ENCODE data around the gene TPR. TPM values are rescaled to one million over a fixed set of nuclear protein-coding genes. Genes with fewer than 3 reads are reported as not detected.
A peak's percentile ranks its signal among the peaks of the same experiment; 100 is the strongest.

TPR gene
- polyA plus RNA-seq, 1 of the 3 experiments (the other 2 are of a cell fraction) = 37.5 TPM

- DNase-seq = no peak
- H4K20me1 ChIP-seq (ENCODE audit: insufficient read depth) = no peaks in the 10 kb centered on the region
- peaks cover 5% of the 10 kb centered on the region for H3F3A ChIP-seq (replicated peaks; ENCODE audit: insufficient read depth)
- ChIA-PET POLR2A (no interaction called here), CTCF (no interaction called here)
- no peaks in the 10 kb centered on the region for H3K9me2 ChIP-seq
- peaks cover 3 to 5% of the 10 kb centered on the region in 2 experiments for H3K4me1 ChIP-seq (ENCODE audit: control insufficient read depth in 1 of 2, insufficient read depth in 2 of 2, low read depth in 1 of 2, low read length in 1 of 2)
- no peaks in the 10 kb centered on the region for H3K9me3 ChIP-seq
- H3K9ac ChIP-seq = no peak overlapping the region
- WGBS (ENCODE audit: low lambda C conversion rate) = 22% methylated on average over 2 of the region's 2 CpGs
- H3K27me3 ChIP-seq (ENCODE audit: insufficient read depth) = no peaks in the 10 kb centered on the region; the same call in 1 of the 2 replicates
- no peak overlapping the region for H3K4me2 ChIP-seq
- H3K27ac ChIP-seq (ENCODE audit: low read depth in 2 of 2, low read length in 1 of 2) = peak overlapping the region in 1 of 2 experiments; percentile 2; a peak in 1 of 4 replicates
- H3K4me3 ChIP-seq (ENCODE audit: low read depth in 2 of 2, low read length in 1 of 2) = no peak overlapping the region
- TF ChIP-seq RXRA (IDR thresholded peaks at IDR 0.05; ENCODE audit: borderline replicate concordance, low read depth) (no peak), MAX (IDR thresholded peaks at IDR 0.05; ENCODE audit: low read depth) (no peak), NRF1 (IDR thresholded peaks at IDR 0.05; ENCODE audit: low read depth, low read length) (no peak), JUND (IDR thresholded peaks at IDR 0.05) (no peak), MXI1 (IDR thresholded peaks at IDR 0.05; ENCODE audit: low read depth, low read length) (no peak), FOXJ3 (CRISPR knock-in tag; IDR thresholded peaks at IDR 0.05) (no peak)
- no peaks in the 10 kb centered on the region for H3K36me3 ChIP-seq (replicated peaks in 1 of 2; ENCODE audit: control insufficient read depth in 1 of 2, insufficient read depth in 2 of 2, low read length in 1 of 2)
- no peak overlapping the region for H2AFZ ChIP-seq (ENCODE audit: low read depth)
- no peaks in the 10 kb centered on the region for H3K79me2 ChIP-seq (ENCODE audit: insufficient read depth)
Measured at GRCh38 chr1:186291271-186291670, 83.8 kb downstream of the TPR start.

- Histone ChIP-seq H4K20me1 (ENCODE audit: insufficient read depth) (no peaks in the 10 kb centered on the region), H3K79me2 (ENCODE audit: insufficient read depth) (no peaks in the 10 kb centered on the region), H3K36me3 (replicated peaks in 1 of 2; ENCODE audit: control insufficient read depth in 1 of 2, insufficient read depth in 2 of 2, low read length in 1 of 2) (no peaks in the 10 kb centered on the region), H3K9me2 (no peaks in the 10 kb centered on the region), H2AFZ (ENCODE audit: low read depth) (no peak overlapping the region), H3K4me3 (ENCODE audit: low read depth in 2 of 2, low read length in 1 of 2) (no peak overlapping the region), H3K27me3 (ENCODE audit: insufficient read depth) (no peaks in the 10 kb centered on the region; the same call in 1 of the 2 replicates), H3K9ac (no peak overlapping the region), H3K9me3 (no peaks in the 10 kb centered on the region), H3K4me2 (no peak overlapping the region), H3F3A (replicated peaks; ENCODE audit: insufficient read depth) (peaks cover 5% of the 10 kb centered on the region), H3K27ac (ENCODE audit: low read depth in 2 of 2, low read length in 1 of 2) (no peak overlapping the region), H3K4me1 (ENCODE audit: control insufficient read depth in 1 of 2, insufficient read depth in 2 of 2, low read depth in 1 of 2, low read length in 1 of 2) (peaks cover 3 to 5% of the 10 kb centered on the region in 2 experiments)
- no peak for DNase-seq
- no peak for TF ChIP-seq CHD2 (IDR thresholded peaks at IDR 0.05; ENCODE audit: low read length, partially characterized antibody)
- no peak for TF ChIP-seq MEF2A (IDR thresholded peaks at IDR 0.05; ENCODE audit: borderline replicate concordance, low read depth)
- TF ChIP-seq NRF1 (IDR thresholded peaks at IDR 0.05; ENCODE audit: low read depth, low read length) = no peak
- no peak for TF ChIP-seq SMC3 (IDR thresholded peaks at IDR 0.05; ENCODE audit: low read depth, low read length)
- no peak for TF ChIP-seq SIN3A (IDR thresholded peaks at IDR 0.05; ENCODE audit: borderline replicate concordance, low read depth, low read length)
- TF ChIP-seq MXI1 (IDR thresholded peaks at IDR 0.05; ENCODE audit: low read depth, low read length) = no peak
- TF ChIP-seq GABPA (IDR thresholded peaks at IDR 0.05; ENCODE audit: low read depth) = no peak
- TF ChIP-seq FOXM1 (IDR thresholded peaks at IDR 0.05; ENCODE audit: low read depth) = no peak
- TF ChIP-seq POLR2AphosphoS5 (IDR thresholded peaks at IDR 0.05; ENCODE audit: low read depth, low read length) = no peak
- no peak for TF ChIP-seq NFIC (IDR thresholded peaks at IDR 0.05; ENCODE audit: borderline replicate concordance)
- no peak for TF ChIP-seq USF2 (IDR thresholded peaks at IDR 0.05; ENCODE audit: borderline replicate concordance, low read depth, low read length)
- no peak for TF ChIP-seq RAD21 (IDR thresholded peaks at IDR 0.05; ENCODE audit: low read length)
- no peak for TF ChIP-seq FOXJ3 (CRISPR knock-in tag; IDR thresholded peaks at IDR 0.05)
- TF ChIP-seq FOSL2 (IDR thresholded peaks at IDR 0.05; ENCODE audit: borderline replicate concordance, low read depth) = no peak
- ChIA-PET CTCF (no interaction called here), POLR2A (no interaction called here)
- 47% methylated on average over 4 of the region's 4 CpGs for WGBS (ENCODE audit: low lambda C conversion rate)
Measured at GRCh38 chr1:186289943-186290545, 85.0 kb downstream of the TPR start.
